ENCODE data around the gene NBDY.

GRCh38 chrX:56783996-56784620, 55.1 kb downstream of the NBDY start:
- TF ChIP-seq SP1 (IDR thresholded peaks at IDR 0.05) = no peak
- no peak for TF ChIP-seq TARDBP (IDR thresholded peaks at IDR 0.05)
- no peak for TF ChIP-seq L3MBTL2 (conservative IDR thresholded peaks at IDR 0.05)
- TF ChIP-seq PKNOX1 (IDR thresholded peaks at IDR 0.05) = no peak
- no peak for TF ChIP-seq ZNF384 (IDR thresholded peaks at IDR 0.05)
- TF ChIP-seq NFRKB (IDR thresholded peaks at IDR 0.05) = no peak
- TF ChIP-seq FOXK2 (IDR thresholded peaks at IDR 0.05) = no peak
- no peak for TF ChIP-seq SUZ12 (IDR thresholded peaks at IDR 0.05)
- TF ChIP-seq ARNT (IDR thresholded peaks at IDR 0.05) = no peak
- TF ChIP-seq FOXM1 (IDR thresholded peaks at IDR 0.05; ENCODE audit: borderline replicate concordance) = no peak

Data from HEK293T (cell line).